GM21825 (cell line): ENCODE data around the gene CHEK1.
"Not testable (repeated sequence)": the region's sequence is repeated elsewhere in the genome, so short reads cannot be mapped to it uniquely, and the experiment has no call there.

ENCODE experiments used
- ATAC-seq: cut with Tn5 transposase; IDR thresholded peaks from one replicate; pipeline ENCODE4 v1.9.1; 2021; ENCODE audit warnings: mild to moderate bottlenecking, moderate library complexity; ENCODE audit not compliant: unreplicated experiment

Gene CHEK1

DNA sequence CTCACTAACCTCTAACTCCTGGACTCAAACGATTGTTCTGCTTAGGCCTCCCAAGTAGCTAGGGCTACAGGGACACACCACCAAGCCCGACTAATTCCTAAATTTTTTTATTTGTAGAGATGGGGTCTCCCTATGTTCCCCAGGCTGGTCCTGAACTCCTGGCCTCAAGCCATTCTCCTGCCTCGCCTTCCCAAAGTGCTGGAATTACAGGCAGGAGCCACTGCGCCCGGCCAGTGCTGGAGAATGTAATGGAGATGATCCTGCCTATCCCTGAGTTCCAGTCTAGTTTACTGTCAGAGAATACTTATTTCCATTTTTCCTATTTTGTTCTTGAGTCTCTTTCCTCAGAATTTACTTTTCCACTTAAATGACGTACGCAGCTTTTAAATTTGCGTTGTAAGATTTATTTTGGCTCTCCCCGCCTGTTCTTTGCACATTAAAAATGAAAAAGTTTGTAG lies at the start of gene CHEK1:
Gene CHEK1 (plus strand): TSS at position 408 of the 458 bp plus-strand sequence. CDS start 1,606 bp downstream, outside the sequence.
- no peak for ATAC-seq

DNA sequence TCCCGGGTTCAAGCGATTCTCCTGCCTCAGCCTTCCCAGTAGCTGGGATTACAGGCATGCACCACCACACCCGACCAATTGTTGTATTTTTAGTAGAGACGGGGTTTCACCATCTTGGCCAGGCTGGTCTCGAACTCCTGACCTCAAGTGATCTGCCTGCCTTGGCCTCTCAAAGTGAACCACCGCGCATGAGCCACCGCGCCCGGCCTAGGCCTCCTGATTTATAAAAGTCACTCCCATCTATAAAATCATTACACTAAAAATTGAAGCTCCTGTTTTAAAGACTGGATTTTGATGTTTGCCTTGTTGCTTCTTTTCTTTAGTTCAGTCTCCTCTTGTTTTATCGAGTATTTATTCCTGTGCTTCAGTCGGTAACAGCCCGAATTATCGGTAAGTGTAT lies 47.8 kb upstream of the CHEK1 start:
- ATAC-seq: not testable (repeated sequence)

DNA sequence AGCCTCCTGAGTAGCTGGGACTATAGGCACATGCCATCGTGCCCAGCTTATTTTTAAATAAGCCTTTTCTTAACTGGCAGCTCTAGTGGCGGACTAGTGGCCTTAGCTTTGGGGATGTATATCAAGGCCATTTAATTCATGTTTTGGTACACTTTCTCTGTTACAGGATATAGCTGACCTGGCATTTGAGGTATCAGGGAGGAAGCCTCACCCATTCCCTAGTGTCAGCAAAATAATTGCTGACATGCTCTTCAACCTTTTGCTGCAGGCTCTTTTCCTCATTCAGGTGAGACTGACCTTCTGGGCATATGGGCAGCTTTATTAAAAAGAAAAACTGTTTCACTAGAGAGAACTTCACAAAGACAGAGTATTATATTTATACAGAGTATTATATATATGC lies 46.2 kb upstream of the CHEK1 start:
- no peak for ATAC-seq

DNA sequence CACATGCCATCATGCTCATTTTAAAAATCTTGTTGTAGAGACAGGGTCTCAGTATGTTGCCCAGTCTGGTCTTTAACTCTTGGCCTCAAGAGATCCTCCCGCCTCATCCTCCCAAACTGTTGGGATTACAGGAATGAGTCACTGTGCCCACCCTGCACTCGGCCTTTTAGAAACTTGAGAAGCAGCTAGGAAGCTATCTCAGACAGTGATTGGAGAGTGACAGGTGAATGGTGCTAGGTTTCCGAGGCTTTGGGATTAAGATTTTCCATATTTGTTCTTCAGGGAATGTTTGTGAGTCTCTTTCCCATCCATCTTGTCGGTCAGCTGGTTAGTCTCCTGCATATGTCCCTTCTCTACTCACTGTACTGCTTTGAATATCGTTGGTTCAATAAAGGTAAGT lies 45.2 kb upstream of the CHEK1 start:
- ATAC-seq: no peak

DNA sequence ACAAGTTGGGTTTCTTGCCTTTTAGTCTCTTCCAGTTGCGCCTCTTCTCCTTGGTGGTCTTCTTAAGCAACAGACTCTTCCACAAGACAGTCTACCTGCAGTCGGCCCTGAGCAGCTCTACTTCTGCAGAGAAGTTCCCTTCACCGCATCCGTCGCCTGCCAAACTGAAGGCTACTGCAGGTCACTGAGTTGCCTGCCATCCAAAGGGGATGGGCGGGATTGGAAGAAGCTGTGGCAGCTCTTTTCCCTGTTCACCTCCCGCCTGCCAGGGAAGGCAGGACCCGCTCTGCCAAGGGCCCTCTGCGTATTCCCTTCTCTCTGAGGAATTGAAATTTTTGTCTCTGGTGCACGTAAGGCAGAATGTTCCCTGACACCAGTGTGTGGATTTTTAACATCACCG lies 41.5 kb upstream of the CHEK1 start:
- ATAC-seq: no peak

DNA sequence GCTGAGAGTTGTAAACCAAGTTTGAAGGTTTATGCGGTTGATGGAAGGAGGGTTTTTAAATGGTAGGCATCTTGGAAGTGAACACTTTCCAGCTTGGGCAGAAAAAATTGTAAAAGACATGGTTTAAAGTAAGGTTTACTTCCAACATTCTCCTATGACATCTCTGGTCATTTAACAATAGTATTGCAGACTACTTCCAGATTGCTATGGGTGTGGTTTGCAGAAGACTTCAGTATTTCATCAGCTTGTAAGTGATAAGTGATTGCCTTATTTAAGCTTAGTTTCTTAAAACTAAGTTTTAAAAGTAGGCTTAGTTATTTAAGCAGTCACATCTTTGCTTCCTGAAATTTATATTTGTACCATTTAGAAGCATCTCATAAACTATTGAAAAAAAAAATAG lies 39.5 kb upstream of the CHEK1 start:
- no peak for ATAC-seq

DNA sequence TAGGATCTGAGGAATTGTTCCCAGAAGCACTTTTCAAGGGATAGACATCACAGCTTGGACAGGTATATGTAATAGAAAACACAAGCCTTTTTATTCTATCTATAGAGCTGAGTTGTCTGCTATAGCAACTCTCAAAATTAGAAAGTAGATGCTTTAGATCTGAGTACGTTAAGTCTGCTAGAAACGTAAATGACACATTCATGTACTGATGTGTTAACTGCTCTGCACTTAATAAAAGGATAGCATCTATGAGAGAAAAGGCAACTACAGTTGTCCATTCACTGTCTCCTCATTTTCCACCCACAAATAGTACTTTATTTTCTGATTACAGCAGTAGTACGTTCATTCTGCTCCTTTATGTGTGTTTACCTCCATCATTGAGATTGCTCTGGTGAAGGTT lies 38.3 kb upstream of the CHEK1 start:
- no peak for ATAC-seq

DNA sequence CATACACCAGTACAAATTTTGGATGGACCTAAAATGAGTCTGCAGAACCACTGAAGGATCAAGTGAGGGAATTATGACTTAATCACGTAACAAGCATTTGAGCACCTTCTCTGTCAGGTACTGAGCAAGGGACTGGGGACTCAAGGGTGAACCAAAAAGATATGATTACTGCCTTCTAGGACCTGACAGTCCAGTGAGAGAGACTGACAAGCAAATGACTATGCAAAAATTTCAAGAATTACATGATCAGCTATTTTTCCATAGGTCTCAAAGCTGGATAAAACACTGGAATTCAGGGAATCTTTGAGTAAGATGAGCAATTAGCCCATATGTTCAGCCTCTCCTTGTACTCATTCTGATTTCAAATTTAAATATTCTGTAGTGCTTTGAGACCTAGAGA lies 37.5 kb upstream of the CHEK1 start:
- ATAC-seq: no peak

DNA sequence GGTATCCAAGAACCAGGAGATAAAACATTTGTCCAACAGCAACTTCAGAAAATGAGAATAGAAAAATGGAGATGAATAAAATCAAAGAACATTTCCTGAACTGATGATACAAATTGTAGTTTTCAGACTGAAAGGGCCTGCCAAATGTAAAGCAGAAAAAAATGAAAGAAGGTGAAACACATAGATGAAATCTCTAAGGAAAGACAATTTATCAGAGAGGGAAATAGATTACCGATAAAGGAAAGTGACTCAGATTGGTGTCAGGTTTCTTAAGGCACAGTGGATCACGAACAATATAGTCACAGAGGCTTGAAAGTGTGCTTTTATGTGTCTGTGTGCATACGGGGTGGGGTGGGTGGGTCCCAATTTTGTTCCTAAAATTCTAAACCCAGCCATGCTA lies 36.5 kb upstream of the CHEK1 start:
- no peak for ATAC-seq

DNA sequence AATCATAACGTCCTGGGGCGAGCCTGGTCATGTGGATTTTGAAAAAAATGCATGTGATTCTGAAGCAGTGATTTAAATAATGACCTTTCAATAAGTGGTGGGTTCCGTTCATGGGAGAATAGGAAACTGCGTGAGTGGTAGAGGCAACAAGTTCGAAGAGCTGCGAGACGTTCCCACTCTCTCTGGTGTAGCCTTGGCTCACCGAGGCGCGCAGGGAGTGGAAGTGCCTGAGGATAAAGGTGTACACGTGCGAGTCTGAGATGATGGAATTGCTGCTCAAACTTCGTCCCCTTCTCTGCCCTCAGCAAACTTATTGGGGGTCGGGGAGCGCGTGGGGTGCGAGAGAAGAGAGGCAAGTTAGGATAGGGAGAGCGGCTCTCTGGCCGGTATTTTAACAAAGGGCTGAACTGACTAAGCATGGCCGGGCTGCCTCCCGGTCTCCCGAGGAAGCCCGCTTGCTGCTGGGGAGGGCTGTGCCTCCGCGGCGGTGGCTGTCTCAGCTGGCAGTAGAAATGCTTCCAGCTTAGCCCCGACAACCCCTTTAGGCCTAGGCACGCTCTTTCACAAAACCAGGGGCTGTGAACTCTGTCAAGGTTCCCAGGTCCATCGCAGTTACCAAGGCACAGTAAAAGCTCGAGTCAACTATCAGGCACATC lies 33.2 kb upstream of the CHEK1 start:
- peak; percentile 18 for ATAC-seq

DNA sequence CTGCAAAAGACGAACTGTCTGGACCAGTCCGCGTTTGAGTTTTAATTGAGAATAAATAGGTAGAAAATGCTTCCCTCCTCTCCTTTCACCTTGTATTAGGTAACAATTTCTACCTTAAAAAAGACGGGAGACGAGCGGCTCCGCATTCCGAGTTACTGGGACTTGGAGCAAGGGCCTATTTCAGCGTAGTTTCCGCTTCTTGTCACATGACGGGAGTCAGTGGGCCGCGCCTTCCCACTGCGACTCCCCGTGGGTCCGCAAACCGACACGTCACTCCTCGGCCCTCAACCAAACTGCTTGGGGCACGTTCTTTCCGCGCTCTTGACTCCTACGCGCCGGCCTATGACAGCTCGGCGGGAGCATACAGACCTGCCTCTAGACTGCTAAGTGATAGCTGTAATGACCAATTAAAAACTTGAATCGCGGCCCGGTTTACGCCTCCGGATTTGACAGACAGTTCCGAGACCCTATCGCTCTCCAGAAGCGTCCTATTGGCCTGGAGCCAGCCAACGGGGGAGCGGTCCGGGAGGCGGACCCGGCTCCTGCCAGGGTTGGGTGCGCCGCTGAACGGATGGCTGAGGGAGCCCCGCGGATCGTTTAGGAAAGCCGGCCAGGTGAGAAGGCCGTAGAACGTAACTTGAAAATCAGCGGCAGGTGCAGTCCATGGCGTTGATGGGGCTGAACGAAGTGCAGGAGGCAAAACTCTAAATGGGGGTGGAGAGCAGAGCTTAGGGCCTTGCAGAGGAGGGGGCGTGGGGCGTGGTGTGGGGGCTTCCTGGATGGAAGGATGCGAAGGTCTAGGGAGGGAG lies 32.5 kb upstream of the CHEK1 start, which contains the start of gene STT3A:
Gene STT3A (plus strand): TSS at position 548 of the 809 bp plus-strand sequence. CDS start 3,064 bp downstream, outside the sequence.
- ATAC-seq: peak; percentile 98

DNA sequence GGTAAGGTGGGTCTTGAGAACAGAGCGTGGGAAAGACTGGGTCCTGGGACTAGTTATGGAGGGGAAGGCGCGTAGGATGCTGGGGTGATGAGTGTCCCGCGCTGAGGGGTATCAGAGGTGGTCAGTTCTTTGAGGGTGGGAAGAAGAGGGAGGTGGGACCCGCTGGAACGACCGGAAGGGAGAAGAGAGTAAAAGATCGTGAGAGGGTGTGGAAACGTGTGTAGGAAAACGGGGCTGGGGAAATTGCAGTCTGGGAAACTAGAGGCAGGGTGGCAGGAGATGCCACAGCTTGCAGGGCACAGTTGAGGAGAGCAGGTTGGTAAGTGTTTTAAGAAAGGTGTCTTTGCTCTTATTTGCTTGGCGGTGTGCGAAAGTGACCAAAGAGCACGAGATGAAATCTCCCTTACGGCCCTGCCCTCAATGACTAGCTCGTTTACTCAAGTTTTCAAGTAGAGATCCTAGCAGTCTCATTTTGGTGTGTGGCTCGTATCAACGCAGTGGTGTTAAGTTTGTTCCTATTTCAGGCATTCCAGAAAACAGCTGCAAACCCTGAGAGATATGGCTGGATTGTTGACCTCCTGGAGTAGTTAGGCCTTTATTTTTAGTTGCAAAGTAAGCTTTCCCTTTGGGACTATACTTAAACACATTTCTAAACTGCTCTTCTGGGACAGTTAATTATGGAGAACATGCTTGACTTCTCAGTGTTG lies 31.7 kb upstream of the CHEK1 start:
- no peak for ATAC-seq

DNA sequence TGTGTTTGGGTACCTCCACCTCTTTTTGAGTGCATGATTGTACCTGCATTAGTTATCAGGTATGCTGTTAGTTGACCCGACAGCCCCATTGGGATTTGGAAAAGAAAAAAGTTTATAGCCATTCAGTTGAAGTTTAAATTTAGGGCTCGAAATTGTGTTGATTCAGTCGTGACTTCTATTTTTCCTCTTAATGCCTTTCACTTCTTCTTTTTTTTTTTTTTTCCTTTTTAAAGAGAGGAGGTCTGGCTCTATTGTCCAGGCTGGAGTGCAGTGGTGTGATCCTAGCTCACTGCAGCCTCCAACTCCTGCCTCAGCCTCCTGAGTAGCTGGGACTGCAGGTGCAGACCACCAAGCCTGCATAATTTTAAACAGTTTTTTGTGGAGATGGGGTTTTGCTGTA lies 30.0 kb upstream of the CHEK1 start:
- no peak for ATAC-seq

DNA sequence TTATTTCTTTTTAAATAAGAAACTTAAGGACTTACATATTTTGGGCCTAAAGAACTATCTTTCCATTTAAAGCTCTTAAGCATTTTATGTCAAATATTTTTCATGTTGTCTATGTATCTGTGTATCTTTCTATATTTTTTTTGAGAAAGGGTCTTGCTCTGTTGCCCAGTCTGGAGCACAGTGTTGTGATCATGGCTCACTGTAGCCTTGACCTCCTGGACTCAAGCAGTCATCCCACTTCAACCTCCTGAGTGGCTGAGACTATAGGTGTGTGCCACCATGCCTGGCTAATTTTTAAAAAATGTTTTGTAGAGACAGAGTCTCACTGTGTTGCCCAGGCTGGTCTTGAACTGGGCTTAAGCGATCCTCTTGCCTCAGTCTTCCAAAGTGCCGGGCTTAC lies 24.3 kb upstream of the CHEK1 start:
- ATAC-seq: no peak

DNA sequence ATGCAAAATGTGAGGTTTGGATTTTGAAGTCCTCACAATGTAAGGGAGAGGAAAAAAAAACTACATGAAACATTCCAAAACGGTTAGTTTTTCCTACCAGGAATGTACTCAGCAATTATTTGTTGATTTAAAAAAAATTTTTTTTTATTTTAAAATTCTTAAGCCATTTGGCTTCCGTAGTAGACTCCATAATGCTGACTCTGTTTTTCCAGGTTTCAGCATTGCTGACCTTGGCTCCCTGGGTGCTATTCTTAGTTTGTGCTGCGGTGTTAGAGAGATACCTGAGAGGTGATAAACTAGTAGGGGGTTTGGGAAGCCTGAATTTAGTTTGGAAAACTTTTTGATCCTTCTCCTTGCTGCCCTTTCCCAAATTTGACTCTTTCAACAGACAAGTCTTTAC lies 21.8 kb upstream of the CHEK1 start:
- no peak for ATAC-seq

DNA sequence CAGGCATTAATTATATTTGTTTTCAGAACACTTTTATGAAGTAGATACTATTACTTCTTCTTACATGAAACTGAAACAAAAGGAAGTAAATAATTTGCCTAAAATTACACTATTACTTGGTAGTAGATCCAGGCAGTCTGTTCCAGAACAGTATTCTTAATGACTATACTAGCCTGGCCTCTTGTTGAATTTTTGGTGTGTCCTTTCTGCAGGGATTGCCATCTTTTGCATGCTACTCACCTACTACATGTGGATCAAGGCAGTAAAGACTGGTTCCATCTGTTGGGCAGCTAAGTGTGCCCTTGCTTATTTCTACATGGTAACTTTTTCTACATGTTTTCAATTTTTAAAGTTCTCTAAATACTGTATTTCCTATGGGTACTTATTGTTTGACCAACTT lies 19.5 kb upstream of the CHEK1 start:
- ATAC-seq: no peak

DNA sequence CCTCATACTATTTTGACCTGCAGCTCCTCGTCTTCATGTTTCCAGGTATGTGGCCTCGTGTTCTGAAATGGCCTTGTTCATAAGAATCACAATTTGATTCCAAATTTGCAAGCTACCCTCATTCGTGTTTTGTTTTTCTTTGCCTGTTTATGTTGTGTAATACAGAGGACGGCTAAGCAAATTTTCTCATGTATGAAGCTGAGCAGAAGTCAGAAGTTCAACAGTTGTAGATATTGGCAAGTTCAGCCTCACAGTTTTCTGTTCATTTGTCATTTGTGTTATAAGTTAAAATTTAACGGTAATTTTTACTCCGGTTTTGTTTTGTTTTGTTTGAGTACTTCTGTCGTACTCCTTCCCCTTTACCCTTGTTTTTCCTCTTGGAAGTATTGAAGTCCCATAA lies 15.4 kb upstream of the CHEK1 start:
- no peak for ATAC-seq

DNA sequence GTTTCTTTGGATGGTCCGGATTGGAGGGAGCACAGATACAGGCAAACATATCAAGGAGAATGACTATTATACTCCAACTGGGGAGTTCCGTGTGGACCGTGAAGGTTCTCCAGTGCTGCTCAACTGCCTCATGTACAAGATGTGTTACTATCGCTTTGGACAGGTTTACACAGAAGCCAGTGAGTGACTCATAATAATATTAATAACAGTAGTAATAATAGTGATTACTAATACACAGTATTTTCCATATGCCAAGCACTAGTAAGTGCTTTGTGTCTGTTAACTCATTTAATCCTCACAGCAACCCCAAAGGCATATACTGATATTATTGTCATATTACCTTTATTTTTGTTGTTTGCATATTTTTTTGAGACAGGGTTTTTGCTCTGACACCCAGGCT lies 6.6 kb upstream of the CHEK1 start:
- ATAC-seq: no peak

DNA sequence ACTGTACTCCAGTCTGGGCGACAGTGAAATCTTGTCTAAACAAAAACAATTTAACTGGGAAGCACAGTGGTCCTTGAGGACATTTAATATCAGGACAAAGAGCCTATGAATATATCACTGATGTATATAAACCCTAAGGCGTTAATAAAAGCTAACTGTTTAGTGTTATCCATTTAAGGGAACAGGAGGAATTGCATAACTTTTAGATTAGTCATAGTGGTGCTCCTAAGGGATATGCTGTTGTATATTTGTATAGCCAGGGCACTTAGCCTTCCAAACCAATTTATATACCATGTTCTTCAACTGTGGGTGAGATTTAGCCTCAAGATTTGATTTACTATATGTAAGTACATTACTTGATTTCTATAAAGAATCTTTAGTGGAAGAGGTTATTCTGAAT lies 3.0 kb upstream of the CHEK1 start:
- no peak for ATAC-seq

DNA sequence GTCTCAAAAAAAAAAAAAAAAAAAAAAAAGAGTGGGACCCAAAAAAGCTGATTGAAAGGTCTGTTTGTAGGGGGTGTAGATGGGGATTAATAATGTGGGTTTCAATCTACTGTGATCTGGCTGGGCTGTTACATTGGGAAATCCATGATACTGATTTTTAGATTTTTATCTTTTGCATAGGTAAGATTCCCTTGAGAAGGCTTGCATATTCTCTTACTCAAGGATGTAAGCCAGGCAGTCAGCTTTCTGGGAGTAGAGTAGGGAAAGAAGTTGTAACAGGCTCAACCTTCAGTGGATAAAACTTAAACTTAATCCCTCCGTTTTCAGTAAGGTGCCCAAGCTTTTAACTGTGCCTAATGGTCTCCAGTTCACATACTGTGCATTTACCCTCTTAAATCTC lies 1.9 kb upstream of the CHEK1 start:
- no peak for ATAC-seq

DNA sequence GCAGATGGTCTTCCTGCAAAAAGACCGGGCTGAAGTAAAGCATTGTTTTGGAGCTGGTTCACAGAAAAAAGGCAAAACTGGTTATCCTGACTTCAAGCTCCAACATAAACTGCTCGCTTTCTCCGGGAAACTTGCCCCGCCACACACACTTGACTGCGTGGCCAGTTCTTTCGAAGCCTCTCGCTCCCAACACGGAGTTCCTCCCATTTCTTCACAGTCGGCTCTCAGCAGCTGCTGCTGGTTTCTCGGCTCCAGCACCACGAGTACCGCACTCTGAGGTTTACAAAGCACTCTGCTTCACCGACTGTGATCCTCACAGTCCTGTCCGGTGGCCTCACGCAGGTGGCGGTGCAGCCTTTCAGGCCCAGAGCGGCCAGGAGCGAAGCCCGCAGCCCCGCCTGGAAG lies 264 bp downstream of the CHEK1 start:
- no peak for ATAC-seq
